Ishikawa (cell line): Measurements from ENCODE around the gene ADGRD2.

Source experiments
- CEBPB ChIP-seq: IDR thresholded peaks from 2 replicates; pipeline ENCODE4 v1.6.1; 2012
- CREB1 ChIP-seq: IDR thresholded peaks from 2 replicates; pipeline ENCODE4 v1.6.1; 2012; ENCODE audit warnings: low read depth
- EGR1 ChIP-seq: IDR thresholded peaks from 2 replicates; pipeline ENCODE4 v1.6.1; 2012
- EP300 ChIP-seq: IDR thresholded peaks from 2 replicates; pipeline ENCODE4 v1.6.1; 2012; ENCODE audit warnings: borderline replicate concordance
- FOXM1 ChIP-seq: IDR thresholded peaks from 2 replicates; pipeline ENCODE4 v1.6.1; 2012; ENCODE audit warnings: low read depth, borderline replicate concordance
- NFIC ChIP-seq: IDR thresholded peaks from 2 replicates; pipeline ENCODE4 v1.6.1; 2012
- RAD21 ChIP-seq: IDR thresholded peaks from 2 replicates; pipeline ENCODE4 v1.6.1; 2012; ENCODE audit warnings: low read depth
- REST ChIP-seq: IDR thresholded peaks from 2 replicates; pipeline ENCODE4 v1.6.1; 2012; ENCODE audit warnings: low read depth, mild to moderate bottlenecking
- TAF1 ChIP-seq: IDR thresholded peaks from 2 replicates; pipeline ENCODE4 v1.6.1; 2012; ENCODE audit warnings: low read depth, mild to moderate bottlenecking
- TCF12 ChIP-seq: IDR thresholded peaks from 2 replicates; pipeline ENCODE4 v1.6.1; 2012; ENCODE audit warnings: low read depth
- TEAD4 ChIP-seq: IDR thresholded peaks from 2 replicates; pipeline ENCODE4 v1.6.1; 2012
- USF1 ChIP-seq: IDR thresholded peaks from 2 replicates; pipeline ENCODE4 v1.6.1; 2012
- YY1 ChIP-seq: IDR thresholded peaks from 2 replicates; pipeline ENCODE4 v1.6.1; 2012; ENCODE audit warnings: low read depth
- ZBTB7A ChIP-seq: IDR thresholded peaks from 2 replicates; pipeline ENCODE4 v1.6.1; 2012; ENCODE audit warnings: low read depth
- TF ChIP-seq, protein P1 (sequence below): IDR thresholded peaks from 2 replicates; pipeline ENCODE4 v1.6.1; 2012

The ADGRD2 gene

DNA sequence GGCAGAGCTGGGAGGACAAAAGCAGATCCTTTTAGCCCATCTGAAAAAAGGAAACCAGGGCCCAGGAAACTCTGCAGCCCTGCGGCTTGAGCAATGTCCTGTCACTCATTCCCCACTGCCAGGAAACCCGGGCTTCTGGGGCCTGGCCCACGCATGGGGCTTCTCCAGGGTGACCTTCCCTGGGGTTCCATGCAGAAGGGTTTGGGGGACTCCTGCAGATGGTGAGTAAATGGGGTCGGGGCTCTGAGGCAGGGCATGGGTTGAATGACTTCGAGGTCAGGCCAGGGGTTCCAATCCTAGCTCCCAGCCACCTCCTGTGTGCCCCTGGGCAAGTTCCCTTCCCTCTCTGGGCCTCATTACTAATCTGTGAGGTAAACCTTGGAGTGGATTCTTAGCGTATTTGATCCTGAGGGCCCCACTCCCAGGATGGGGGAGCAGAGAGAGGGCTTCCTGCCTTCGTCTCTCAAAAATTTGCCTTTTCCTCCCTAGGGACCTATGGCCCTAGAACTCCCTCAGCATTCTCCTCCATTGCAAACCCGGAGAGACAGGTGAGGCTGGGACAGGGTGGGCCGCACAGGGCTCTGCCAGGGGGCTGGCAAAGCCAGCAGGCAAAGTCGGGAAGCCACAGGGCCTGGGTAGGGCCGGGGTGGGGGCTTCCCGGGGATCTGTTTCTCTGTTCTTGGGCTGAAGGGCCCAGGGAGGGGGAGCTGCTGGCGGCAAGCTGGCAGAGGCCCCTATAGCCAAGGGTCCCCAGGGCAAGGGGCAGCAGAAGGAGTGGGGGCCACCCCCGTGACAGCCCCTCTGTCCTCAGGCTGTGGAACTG, 25.8 kb downstream of the ADGRD2 start:
- no peak for TF ChIP-seq ZBTB7A
- no peak for TF ChIP-seq CREB1
- TF ChIP-seq USF1 = no peak
- no peak for TF ChIP-seq EP300
- TF ChIP-seq TEAD4 = no peak
- TF ChIP-seq TAF1 = no peak
- no peak for TF ChIP-seq CEBPB
- TF ChIP-seq REST = no peak
- no peak for TF ChIP-seq YY1
- no peak for TF ChIP-seq RAD21
- no peak for TF ChIP-seq NFIC
- TF ChIP-seq, protein P1, sequence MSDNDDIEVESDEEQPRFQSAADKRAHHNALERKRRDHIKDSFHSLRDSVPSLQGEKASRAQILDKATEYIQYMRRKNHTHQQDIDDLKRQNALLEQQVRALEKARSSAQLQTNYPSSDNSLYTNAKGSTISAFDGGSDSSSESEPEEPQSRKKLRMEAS = no peak

GRCh38 chr9:124477211-124477647, 27.0 kb downstream of the ADGRD2 start:
- TF ChIP-seq USF1 = no peak
- peak; percentile 40; the same call in 1 of the 2 replicates for TF ChIP-seq ZBTB7A
- TF ChIP-seq, protein P1 = 0 out of 2 replicates have a peak, but pooled peaks have one; percentile 1

DNA sequence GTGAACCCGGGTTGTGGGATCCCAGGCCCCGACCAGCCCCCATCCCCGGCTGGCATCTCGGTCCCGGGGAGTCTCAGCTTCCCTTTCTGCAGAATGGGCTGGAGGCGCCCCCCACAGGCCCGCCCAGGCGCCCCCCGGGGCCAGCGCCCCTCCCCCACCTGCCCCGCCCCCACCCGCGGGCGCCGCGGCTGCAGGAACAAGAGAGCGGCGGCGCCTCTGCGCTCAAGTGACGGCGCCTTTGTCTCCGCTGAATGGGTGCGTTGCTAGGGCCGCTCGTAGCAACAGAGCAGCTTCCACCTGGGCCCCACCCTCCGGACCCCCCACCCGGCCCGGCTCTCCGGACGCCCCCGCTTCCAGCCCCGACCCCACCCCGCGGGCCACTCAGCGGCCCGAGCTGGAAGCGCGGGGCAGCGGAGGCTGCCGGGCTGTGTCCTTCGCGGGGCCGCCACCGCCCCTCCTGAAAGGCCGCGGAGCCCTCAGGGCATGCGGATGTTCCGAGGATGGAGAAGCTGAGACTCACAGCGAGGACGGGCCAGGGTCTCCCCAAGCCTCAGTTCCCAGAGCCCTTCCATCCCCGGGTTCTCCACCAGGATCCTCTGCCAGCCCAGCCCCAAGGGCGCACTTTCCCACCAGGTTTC, 27.5 kb downstream of the ADGRD2 start:
- TF ChIP-seq CEBPB (no peak), ZBTB7A (no peak), RAD21 (no peak)

- TF ChIP-seq USF1 = no peak
- TF ChIP-seq CREB1 = no peak
- no peak for TF ChIP-seq FOXM1
Measured at GRCh38 chr9:124478354-124478753, 28.1 kb downstream of the ADGRD2 start.

DNA sequence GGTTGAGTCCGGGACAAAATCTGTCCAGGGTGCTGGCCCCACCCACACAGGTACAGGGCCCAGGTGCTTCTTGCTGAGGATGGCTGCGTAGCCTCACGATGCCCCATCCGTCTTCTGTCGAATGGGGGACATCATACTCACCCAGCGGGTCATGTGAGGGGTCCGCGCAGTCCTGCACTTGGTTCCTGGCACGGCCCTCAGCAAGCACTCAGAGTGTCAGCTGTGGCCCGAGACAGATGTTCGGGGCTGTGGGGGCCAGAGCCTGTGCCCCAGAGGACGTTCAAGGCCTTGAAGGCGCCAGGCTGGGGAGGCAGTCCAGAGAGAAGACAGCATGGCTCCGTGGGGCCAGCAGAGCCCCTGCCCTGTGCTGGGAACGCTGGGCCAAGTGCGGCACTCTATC, 29.1 kb downstream of the ADGRD2 start:
- TF ChIP-seq USF1 (no peak), YY1 (no peak), REST (peak; percentile 30)

GRCh38 chr9:124479947-124480620, 29.8 kb downstream of the ADGRD2 start:
- no peak for TF ChIP-seq EGR1
- no peak for TF ChIP-seq EP300
- no peak for TF ChIP-seq TEAD4
- TF ChIP-seq YY1 = no peak
- no peak for TF ChIP-seq RAD21
- no peak for TF ChIP-seq REST
- no peak for TF ChIP-seq USF1
- no peak for TF ChIP-seq CREB1
- TF ChIP-seq TCF12 = no peak
- TF ChIP-seq, protein P1 = no peak
- no peak for TF ChIP-seq CEBPB
- no peak for TF ChIP-seq ZBTB7A
